Transverse colon (tissue), 4 donors: ENCODE results near the gene TSR3.

Source experiments
- POLR2AphosphoS5 ChIP-seq, 3 donors: sonication (generic); formaldehyde crosslinking; IDR thresholded peaks; one replicate each; pipeline ENCODE4 v1.6.1; 2016; ENCODE audit warnings: antibody characterized with exemption in 3 of 3
- TF ChIP-seq, protein P1 (sequence below), 5 experiments: fragments of 200-600 bp in 3 of 5; fragments of 450-650 bp in 2 of 5; sonication (generic) in 3 of 5; IDR thresholded peaks; 1 replicate in 2 of 5; 2 replicates in 3 of 5; pipeline ENCODE4 v1.5.1; 2016 to 2017; ENCODE audit warnings: antibody characterized with exemption in 5 of 5, inconsistent platforms in 3 of 5, mild to moderate bottlenecking in 2 of 5, moderate library complexity in 1 of 5

DNA sequence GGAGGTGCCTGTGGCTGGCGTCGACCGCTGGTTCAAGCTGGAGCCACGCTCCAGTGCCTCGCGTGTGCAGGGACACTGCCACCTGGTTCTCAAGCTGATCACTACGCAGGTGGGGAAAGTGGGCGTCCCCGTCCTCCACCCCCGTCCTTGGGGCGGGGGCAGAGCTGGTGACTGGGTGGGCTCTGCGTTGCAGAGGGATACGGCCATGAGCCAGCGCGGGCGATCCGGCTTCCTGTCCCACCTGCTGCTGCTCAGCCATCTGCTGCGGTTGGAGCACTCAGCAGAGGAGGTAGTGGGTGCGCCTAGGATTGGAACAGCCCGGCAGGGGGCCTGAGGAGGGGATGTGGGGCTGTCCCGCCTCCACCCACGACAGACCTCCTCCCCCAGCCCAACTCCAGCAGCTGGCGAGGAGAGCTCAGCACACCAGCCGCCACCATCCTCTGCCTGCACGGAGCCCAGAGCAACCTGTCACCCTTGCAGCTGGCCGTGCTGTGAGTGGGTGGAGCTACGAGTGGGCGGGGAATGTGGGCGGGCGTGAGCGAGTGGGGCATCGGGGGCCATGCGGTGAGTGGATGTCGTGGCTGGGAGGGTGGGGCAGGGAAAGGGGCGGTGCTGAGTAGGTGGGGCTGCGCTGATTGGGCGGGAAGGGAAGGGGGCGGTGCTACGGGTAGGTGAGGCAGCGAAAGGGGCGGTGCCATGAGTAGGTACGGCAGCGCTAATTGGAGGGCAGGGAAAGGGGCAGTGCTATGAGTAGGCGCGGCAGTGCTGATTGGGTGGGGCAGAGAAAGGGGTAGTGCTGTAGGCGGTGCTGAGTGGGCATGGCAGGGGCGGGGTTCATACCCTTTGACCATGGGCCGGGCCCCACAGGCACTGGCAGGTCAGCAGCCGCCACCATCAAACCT lies 8.9 kb downstream of the TSR3 start:
- TF ChIP-seq, protein P1, sequence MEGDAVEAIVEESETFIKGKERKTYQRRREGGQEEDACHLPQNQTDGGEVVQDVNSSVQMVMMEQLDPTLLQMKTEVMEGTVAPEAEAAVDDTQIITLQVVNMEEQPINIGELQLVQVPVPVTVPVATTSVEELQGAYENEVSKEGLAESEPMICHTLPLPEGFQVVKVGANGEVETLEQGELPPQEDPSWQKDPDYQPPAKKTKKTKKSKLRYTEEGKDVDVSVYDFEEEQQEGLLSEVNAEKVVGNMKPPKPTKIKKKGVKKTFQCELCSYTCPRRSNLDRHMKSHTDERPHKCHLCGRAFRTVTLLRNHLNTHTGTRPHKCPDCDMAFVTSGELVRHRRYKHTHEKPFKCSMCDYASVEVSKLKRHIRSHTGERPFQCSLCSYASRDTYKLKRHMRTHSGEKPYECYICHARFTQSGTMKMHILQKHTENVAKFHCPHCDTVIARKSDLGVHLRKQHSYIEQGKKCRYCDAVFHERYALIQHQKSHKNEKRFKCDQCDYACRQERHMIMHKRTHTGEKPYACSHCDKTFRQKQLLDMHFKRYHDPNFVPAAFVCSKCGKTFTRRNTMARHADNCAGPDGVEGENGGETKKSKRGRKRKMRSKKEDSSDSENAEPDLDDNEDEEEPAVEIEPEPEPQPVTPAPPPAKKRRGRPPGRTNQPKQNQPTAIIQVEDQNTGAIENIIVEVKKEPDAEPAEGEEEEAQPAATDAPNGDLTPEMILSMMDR (IDR thresholded peaks at IDR 0.05), result no peak
- TF ChIP-seq POLR2AphosphoS5 (IDR thresholded peaks at IDR 0.05), result peak; percentile 18 to 51 (median 36)
